GM03348 (cell line): ENCODE results near the gene CNOT3.
A peak's percentile ranks its signal among the peaks of the same experiment; 100 is the strongest.
"Not testable (repeated sequence)": the region's sequence is repeated elsewhere in the genome, so short reads cannot be mapped to it uniquely, and the experiment has no call there.

Source experiments
- DNase-seq: peaks from one replicate; pipeline ENCODE4 v3.0.0; 2012; ENCODE audit warnings: low spot score

CNOT3 gene

DNA sequence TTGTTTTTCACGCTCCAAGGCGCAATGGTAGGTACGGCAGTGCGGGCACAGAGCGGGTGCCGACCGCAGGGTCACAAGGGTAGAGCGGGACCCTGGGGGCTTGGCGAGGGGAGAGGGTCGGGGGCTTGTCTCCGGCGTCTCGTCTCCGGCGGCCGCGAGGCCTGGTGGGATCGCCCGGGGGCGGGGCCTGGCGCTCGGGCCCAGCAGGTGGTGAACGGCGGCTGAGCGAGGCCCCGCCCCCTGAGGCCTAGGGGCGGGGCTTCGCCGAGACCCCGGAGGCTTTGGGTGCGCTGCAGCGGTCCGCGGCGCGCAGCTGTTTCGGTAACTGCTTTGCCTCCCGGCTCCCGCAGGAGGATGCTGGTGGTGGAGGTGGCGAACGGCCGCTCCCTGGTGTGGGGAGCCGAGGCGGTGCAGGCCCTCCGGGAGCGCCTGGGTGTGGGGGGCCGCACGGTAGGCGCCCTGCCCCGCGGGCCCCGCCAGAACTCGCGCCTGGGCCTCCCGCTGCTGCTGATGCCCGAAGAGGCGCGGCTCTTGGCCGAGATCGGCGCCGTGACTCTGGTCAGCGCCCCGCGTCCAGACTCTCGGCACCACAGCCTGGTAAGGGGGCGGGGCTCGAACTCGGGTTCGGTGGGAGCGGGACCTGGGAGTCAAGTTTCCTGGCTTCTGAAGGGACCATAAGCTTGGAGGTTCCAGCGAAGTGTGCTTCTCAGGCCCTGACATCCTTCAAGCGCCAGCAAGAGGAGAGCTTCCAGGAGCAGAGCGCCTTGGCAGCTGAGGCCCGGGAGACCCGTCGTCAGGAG, 53.6 kb downstream of the CNOT3 start, which contains the start of gene TSEN34:
Gene TSEN34, plus strand, starts transcription at position 298 of the 800 bp plus-strand sequence. Its CDS starts 57 bp downstream, at position 355.
- peak; percentile 90 for DNase-seq

DNA sequence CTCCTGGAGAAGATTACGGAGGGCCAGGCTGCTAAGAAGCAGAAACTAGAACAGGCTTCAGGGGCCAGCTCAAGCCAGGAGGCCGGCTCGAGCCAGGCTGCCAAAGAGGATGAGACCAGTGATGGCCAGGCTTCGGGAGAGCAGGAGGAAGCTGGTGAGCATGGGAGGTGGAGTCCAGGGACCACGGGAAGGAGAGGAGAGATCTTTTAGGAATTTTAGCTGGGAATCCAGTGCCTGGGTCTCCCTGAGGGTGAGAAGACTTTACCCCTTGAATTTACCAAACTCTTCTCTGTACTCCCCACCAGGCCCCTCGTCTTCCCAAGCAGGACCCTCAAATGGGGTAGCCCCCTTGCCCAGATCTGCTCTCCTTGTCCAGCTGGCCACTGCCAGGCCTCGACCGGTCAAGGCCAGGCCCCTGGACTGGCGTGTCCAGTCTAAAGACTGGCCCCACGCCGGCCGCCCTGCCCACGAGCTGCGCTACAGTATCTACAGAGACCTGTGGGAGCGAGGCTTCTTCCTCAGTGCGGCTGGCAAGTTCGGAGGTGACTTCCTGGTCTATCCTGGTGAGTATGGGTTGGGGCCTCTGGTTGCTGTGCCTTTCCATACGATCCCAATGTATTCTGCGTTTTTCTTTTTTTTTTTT, 54.4 kb downstream of the CNOT3 start:
- no peak for DNase-seq

DNA sequence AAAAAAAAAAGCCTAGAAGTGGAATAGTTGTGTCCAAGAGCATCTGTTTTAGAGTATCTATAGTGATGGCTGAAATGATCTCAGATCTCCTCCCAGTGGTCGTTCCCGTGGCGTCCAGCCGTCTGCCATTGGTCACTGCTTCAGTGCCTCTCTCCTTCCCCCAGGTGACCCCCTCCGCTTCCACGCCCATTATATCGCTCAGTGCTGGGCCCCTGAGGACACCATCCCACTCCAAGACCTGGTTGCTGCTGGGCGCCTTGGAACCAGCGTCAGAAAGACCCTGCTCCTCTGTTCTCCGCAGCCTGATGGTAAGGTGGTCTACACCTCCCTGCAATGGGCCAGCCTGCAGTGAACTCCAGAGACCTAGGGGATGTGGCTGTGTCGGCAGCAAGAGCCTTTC, 55.4 kb downstream of the CNOT3 start:
- no peak for DNase-seq

DNA sequence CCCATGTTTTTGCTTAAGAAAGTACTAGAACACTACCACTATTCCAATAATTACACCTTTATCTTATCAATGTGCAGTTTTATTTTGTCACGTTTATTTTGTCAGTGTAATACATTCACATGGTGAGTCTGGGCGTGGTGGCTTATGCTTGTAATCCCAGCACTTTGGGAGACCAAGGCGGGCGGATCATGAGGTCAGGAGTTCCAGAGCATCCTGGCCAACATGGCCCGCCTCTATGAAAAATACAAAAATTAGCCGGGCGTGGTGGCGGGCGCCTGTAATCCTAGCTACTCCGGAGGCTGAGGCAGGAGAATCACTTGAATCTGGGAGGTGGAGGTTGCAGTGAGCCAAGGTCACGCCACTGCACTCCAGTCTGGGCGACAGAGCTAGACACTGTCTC, 56.9 kb downstream of the CNOT3 start:
- not testable (repeated sequence) for DNase-seq

DNA sequence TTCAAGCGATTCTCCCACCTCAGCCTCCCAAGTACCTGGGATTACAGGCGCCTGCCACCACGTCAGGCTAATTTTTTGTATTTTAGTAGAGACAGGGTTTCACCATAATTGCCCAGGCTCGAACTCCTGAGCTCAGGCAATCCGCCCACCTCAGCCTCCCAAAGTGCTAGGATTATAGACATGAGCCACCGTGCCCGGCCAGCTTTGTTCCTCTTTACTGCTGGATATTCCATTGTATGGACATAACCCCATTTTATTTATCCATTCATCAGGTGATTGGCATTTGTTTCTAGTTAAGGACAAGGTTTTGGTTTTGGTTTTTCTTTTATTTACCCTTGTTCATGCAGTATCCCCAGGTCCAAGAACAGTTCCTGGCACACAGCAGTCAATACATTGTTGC, 59.0 kb downstream of the CNOT3 start:
- DNase-seq: no peak

DNA sequence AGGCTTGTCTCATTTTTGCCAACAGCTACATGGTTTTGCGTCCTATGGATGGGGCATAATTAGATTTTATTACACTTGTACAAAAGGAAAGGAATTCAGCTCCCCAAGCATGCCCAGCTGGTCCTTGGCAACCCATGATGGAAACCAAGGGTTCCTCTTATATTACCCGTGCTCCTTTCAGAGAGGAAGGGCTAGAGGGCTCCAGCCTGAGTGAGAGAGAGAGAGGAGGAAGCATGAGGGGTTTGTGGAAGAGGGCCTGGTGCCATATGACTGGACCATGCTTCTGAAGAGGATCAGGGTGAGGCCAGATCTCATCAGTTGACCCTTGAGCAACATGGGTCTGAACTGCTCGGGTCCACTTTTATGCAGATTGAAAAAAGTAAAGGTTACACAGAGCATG, 59.6 kb downstream of the CNOT3 start:
- no peak for DNase-seq

DNA sequence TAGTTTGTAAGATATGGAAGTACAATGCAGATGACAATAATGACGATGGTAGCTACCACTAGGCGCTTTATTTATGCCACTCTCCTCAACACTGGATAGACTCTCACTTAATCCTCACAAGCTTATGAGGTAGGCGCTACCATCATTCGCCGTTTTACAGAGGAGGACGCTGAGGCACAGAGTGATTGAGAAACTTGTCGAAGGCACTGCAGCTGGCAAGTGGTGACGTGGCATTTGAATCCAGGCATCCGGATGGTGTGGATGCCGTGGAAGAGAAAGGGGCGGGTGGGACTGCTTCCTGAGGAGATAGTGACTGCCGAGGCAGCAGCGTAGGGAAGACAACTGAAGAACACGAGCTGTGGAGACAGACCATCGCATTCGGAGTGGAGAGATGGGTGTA, 61.8 kb downstream of the CNOT3 start:
- no peak for DNase-seq

DNA sequence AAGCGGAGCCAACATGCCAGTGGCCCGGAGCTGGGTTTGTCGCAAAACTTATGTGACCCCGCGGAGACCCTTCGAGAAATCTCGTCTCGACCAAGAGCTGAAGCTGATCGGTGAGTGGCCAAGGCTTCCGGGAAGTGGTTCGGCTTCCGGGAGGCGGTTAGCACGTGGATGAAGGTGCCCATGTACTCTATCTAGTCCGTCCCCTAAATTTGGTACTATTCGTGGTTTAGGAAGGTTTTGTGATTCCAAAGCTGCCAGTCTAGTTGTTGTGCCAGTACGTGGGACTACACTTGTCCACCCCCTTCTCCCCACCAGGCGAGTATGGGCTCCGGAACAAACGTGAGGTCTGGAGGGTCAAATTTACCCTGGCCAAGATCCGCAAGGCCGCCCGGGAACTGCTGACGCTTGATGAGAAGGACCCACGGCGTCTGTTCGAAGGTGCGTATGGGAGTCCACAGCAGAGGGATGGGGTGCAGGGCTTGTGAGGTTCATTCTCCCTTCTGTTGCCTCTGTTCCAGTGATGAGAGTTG, 63.7 kb downstream of the CNOT3 start:
- DNase-seq: peak; percentile 17

DNA sequence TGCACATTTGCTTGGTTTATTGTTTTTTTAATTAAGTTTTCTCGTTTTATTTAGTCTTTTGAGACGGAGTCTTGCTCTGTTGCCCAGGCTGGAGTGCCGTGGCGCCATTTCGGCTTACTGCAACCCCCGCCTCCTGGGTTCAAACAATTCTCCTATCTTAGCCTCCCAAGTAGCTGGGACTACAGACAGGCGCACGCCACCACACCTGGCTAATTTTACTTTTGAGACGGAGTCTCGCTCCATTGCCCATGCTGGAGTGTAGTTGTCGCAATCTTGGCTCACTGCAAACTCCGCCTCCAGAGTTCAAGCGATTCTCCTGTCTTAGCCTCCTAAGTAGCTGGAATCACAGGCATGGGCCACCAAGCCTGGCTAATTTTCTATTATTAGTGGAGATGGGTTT, 64.4 kb downstream of the CNOT3 start:
- DNase-seq: no peak

DNA sequence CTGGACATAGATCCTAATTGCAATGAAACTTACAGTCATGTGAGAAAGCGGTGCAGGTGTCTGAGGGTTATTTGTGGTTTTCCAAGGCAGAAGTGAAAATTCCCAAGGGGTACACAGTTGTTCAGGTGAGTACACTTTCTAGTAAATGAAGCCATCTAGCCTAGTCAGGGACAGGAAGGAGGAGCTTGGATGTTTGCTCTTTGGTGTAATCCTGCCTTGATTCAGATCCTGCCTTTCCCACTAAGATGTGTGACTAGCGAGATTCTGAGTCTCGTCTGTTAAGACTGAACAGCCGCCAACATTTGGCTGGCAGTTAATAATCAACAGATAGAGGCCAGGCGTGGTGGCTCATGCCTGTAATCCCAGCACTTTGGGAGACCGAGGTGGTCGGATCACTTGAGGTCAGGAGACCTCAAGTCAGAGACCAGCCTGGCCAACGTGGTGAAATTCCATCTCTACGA, 65.6 kb downstream of the CNOT3 start:
- DNase-seq: no peak

DNA sequence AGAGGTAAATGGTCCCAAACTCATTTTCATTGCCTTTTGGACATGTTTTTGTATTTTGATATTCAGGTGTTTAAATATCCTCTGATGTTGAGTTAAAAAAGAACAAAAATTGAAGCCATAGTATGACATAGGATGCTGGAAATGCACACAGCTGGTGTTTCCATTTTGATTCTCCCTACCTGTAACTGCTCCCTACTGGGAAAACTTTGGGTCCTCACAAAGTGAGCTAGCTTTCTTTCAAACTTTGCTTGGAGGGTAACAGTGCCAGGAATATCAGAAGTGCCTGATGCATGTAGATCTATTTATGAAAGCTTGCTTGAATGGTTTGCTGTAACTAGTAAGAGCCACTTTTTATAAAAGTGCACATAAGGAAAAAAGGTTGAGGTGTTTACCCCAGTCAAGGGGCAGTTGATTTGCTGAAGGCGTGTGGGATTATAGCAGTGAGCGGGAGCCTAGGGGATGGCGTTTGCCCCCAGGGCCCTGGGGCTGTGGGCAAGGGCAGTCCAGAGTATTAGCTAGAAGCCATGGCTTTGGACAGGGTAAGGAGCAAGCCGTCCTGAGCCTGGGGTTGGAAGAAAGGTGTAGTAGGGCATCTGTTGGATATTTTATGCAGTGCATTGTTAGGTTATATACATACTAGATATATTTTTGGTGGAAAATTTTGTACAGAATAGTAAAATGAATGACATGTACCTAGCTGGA, 67.4 kb downstream of the CNOT3 start:
- no peak for DNase-seq
